Smooth muscle cell (in vitro differentiated cells): ENCODE data around the gene DOK6. TPM values are rescaled to one million over a fixed set of nuclear protein-coding genes. Genes with fewer than 3 reads are reported as not detected.

ENCODE experiments used
- DNase-seq: peaks from one replicate; lab custom pipeline; 2025; ENCODE audit not compliant: unreplicated experiment; lab: John Stamatoyannopoulos, UW
- H2AFZ ChIP-seq: fragments of 200-600 bp; sonication (generic); 2 replicates; pipeline ENCODE4 v1.6.0; 2016; ENCODE audit warnings: antibody characterized with exemption, low read depth, mild to moderate bottlenecking
- H3F3A ChIP-seq: fragments of 200-600 bp; sonication (generic); 2 replicates; pipeline ENCODE4 v1.6.0; 2017; ENCODE audit warnings: antibody characterized with exemption, low read depth
- H3K27ac ChIP-seq: fragments of 200-600 bp; sonication (generic); 2 replicates; pipeline ENCODE4 v1.5.1; 2016; ENCODE audit warnings: low read depth, mild to moderate bottlenecking
- H3K27me3 ChIP-seq: fragments of 200-600 bp; sonication (generic); 2 replicates; pipeline ENCODE4 v1.6.1; 2016; ENCODE audit warnings: low read depth, mild to moderate bottlenecking
- H3K36me3 ChIP-seq: fragments of 200-600 bp; sonication (generic); 2 replicates; pipeline ENCODE4 v1.5.1; 2016; ENCODE audit warnings: low read depth
- H3K4me1 ChIP-seq: fragments of 200-600 bp; sonication (generic); 2 replicates; pipeline ENCODE4 v1.5.1; 2016; ENCODE audit warnings: low read depth
- H3K4me2 ChIP-seq: fragments of 200-600 bp; sonication (generic); 2 replicates; pipeline ENCODE4 v1.6.0; 2016; ENCODE audit warnings: mild to moderate bottlenecking
- H3K4me3 ChIP-seq: fragments of 200-600 bp; sonication (generic); 2 replicates; pipeline ENCODE4 v1.5.1; 2016; ENCODE audit warnings: mild to moderate bottlenecking
- H3K79me2 ChIP-seq: fragments of 200-600 bp; sonication (generic); 2 replicates; pipeline ENCODE4 v1.6.0; 2016; ENCODE audit warnings: low read depth, mild to moderate bottlenecking
- H3K9ac ChIP-seq: fragments of 200-600 bp; sonication (generic); 2 replicates; pipeline ENCODE4 v1.6.0; 2016; ENCODE audit warnings: low read depth
- H3K9me3 ChIP-seq: fragments of 200-600 bp; sonication (generic); replicated peaks from 2 replicates; pipeline ENCODE4 v1.5.1; 2016; ENCODE audit warnings: low read depth
- H4K20me1 ChIP-seq: fragments of 200-600 bp; sonication (generic); 2 replicates; pipeline ENCODE4 v1.6.0; 2016; ENCODE audit warnings: low read depth
- CTCF ChIP-seq: fragments of 200-600 bp; sonication (generic); IDR thresholded peaks from 2 replicates; pipeline ENCODE4 v1.5.1; 2017; ENCODE audit warnings: borderline replicate concordance, mild to moderate bottlenecking, antibody characterized with exemption; ENCODE audit not compliant: insufficient read depth, poor library complexity, severe bottlenecking
- WGBS: methylation state at CpG from one replicate; pipeline ENCODE4 v1.1.7; 2016; ENCODE audit warnings: low lambda C conversion rate; 5-methylcytosine and 5-hydroxymethylcytosine counted together
- polyA plus RNA-seq: library from polyadenylated mRNA; unstranded; fragments of >200 nt; fragmentation: Nextera tagmentation; extraction: Ambion mirVana; gene quantifications from 2 replicates; pipeline ENCODE4 v1.2.1, GENCODE V29; 2016
- total RNA-seq: library from RNA; depleted of rRNA; stranded (reverse); fragments of >200 nt; gene quantifications from 2 replicates; pipeline ENCODE4 v1.2.3, GENCODE V29; 2014

The DOK6 gene
- total and polyA plus RNA-seq, 2 experiments from 2014 or later, result 7.2 to 21.4 TPM

DNA sequence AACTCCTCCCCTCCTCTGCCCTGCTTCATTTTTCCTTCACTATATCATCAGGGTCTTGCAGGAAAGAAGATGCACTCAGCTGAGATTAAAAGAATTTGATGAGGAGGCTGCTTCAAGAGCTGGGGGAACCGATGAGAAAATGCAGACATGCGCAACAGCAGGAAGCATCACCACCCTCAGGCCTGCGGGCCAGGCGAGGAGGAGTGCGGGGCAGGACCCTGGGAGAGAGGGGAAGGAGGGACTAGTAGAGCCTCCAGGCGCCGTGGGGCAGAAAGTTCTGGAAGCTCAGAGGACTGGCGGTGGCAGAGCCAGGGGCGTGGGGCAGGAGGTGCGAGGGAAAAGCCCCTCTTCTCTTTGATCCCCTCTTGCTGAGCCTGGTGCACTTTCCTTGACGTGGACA lies 438.8 kb downstream of the DOK6 start:
- H3K4me1 ChIP-seq, result peaks cover 16% of the 10 kb centered on the region

DNA sequence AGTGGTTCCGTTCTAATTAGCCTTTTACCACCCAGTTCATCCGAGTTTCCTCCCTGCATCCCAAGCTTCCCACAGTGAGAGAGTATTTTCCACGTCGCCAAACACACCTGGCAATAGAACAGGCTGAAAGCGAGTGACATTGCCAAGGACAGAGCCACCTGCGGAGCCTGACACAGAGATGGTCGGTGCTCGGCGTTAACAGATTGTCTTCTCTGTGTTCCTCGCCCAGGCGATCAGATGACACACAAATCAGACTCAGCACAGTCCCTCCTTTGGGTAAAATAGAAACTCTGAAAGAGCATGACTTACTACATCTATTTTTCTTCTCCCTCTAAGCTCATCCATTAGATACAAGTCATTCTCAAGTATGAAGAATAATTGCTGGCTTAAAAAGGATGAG lies 439.3 kb downstream of the DOK6 start:
- WGBS, result 76% methylated on average over 11 of the region's 11 CpGs
- H3K27me3 ChIP-seq, result no peaks in the 10 kb centered on the region
- no peaks in the 10 kb centered on the region for H3K9me3 ChIP-seq
- H3K4me2 ChIP-seq, result peak overlapping the region; percentile 74
- no peaks in the 10 kb centered on the region for H4K20me1 ChIP-seq
- H3K79me2 ChIP-seq, result no peaks in the 10 kb centered on the region
- no peaks in the 10 kb centered on the region for H3K36me3 ChIP-seq
- H2AFZ ChIP-seq, result peak overlapping the region; percentile 25
- peak overlapping the region; percentile 60 for H3K27ac ChIP-seq
- DNase-seq, result no peak
- H3K4me1 ChIP-seq, result peaks cover 16% of the 10 kb centered on the region
- H3K9ac ChIP-seq, result no peak overlapping the region
- peaks cover 13% of the 10 kb centered on the region for H3F3A ChIP-seq
- H3K4me3 ChIP-seq, result no peak overlapping the region
- no peak for TF ChIP-seq CTCF

More for the DNA sequence above, 438.8 kb downstream of the DOK6 start:
- Histone ChIP-seq H4K20me1 (no peaks in the 10 kb centered on the region), H3K9ac (no peak overlapping the region), H3K79me2 (no peaks in the 10 kb centered on the region), H3K27me3 (no peaks in the 10 kb centered on the region), H3K4me2 (peak overlapping the region; percentile 74), H3K9me3 (no peaks in the 10 kb centered on the region), H3K4me3 (no peak overlapping the region), H3K36me3 (no peaks in the 10 kb centered on the region), H3K27ac (no peak overlapping the region), H2AFZ (no peak overlapping the region), H3F3A (peaks cover 13% of the 10 kb centered on the region)
- no peak for DNase-seq
- TF ChIP-seq CTCF, result no peak
- 90% methylated on average over 11 of the region's 11 CpGs for WGBS

- Histone ChIP-seq H3K9ac (no peak overlapping the region), H3K27ac (peak overlapping the region; percentile 60), H2AFZ (peak overlapping the region; percentile 25), H3K9me3 (no peaks in the 10 kb centered on the region), H4K20me1 (no peaks in the 10 kb centered on the region), H3K4me2 (peak overlapping the region; percentile 74), H3K27me3 (no peaks in the 10 kb centered on the region), H3K36me3 (no peaks in the 10 kb centered on the region), H3K4me1 (peaks cover 16% of the 10 kb centered on the region), H3F3A (peaks cover 15% of the 10 kb centered on the region), H3K4me3 (no peak overlapping the region), H3K79me2 (no peaks in the 10 kb centered on the region)
- DNase-seq, result no peak
- 35% methylated on average over 7 of the region's 7 CpGs for WGBS
- no peak for TF ChIP-seq CTCF
Measured at GRCh38 chr18:69840445-69840844, 439.8 kb downstream of the DOK6 start.

DNA sequence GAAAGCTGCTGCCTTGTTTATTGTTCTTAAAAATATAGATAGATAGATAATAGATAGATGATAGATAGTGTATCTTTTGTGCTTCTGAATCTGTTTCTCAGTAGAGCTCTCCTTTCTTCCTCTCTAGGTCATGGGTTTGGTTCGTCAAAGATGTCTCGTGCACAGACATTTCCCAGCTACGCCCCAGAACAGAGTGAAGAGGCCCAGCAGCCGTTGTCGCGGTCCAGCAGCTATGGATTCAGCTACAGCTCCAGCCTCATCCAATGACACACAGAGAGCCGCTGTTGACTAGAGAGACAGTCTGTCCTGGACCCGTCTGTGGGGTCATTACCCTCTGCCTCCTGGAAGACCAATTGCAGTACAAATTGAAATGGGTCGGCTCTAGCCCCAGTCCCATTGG lies 440.4 kb downstream of the DOK6 start:
- Histone ChIP-seq H3K79me2 (no peaks in the 10 kb centered on the region), H3K27ac (peak overlapping the region; percentile 16)
- WGBS, result 86% methylated on average over 9 of the region's 9 CpGs

More for the DNA sequence above, 440.4 kb downstream of the DOK6 start:
- H3K27me3 ChIP-seq, result no peaks in the 10 kb centered on the region
- no peaks in the 10 kb centered on the region for H3K9me3 ChIP-seq
- no peaks in the 10 kb centered on the region for H4K20me1 ChIP-seq
- H3K4me2 ChIP-seq, result peak overlapping the region; percentile 74
- TF ChIP-seq CTCF, result no peak
- H3K9ac ChIP-seq, result no peak overlapping the region
- H3K36me3 ChIP-seq, result no peaks in the 10 kb centered on the region
- no peak overlapping the region for H2AFZ ChIP-seq
- DNase-seq, result no peak
- no peak overlapping the region for H3K4me3 ChIP-seq
- peaks cover 16% of the 10 kb centered on the region for H3K4me1 ChIP-seq
- peaks cover 20% of the 10 kb centered on the region for H3F3A ChIP-seq
